NCI-H748 (cell line): ENCODE results near the gene RREB1.

ENCODE experiments used
- DNase-seq: peaks from one replicate; lab custom pipeline; 2025; ENCODE audit not compliant: unreplicated experiment; lab: John Stamatoyannopoulos, UW

The RREB1 gene

DNA sequence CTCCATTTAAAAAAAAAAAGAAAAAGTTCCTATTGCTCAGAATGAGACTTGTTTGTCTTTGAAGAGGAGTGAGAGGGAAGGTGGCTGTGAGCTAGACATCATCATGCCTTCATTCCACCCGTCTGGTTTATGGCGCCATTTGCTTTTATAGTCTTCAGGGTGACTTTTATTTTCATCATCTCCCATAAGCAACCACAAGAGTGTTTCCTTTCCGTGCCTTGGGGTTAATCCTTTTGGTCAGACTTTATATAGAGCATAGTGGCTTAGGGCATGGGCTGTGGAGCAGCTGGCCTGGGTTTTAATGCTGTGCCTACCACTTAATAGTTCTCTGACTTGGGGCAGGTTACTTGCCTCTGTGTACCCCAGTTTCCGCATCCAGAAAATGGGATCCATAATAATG, 77.8 kb downstream of the RREB1 start:
- no peak for DNase-seq

DNA sequence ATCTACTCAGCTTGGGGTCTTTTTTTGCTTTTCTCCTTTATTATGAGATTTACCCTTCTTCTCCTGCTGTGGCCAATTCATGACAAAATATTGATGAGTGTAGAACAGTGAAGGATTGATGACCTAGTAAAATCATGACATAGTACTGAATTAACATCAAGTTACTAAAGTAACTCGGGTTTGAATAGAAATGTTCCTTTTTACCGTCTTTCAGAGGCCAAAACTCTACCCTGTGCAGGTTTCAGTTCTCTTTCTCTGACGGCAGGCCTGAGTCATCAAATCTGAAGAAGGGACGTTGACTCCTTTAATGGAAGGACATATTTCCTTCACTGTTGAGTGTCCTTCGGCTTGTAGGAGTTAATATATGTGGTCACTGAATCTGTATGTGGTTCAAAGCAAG, 80.7 kb downstream of the RREB1 start:
- DNase-seq: no peak

DNA sequence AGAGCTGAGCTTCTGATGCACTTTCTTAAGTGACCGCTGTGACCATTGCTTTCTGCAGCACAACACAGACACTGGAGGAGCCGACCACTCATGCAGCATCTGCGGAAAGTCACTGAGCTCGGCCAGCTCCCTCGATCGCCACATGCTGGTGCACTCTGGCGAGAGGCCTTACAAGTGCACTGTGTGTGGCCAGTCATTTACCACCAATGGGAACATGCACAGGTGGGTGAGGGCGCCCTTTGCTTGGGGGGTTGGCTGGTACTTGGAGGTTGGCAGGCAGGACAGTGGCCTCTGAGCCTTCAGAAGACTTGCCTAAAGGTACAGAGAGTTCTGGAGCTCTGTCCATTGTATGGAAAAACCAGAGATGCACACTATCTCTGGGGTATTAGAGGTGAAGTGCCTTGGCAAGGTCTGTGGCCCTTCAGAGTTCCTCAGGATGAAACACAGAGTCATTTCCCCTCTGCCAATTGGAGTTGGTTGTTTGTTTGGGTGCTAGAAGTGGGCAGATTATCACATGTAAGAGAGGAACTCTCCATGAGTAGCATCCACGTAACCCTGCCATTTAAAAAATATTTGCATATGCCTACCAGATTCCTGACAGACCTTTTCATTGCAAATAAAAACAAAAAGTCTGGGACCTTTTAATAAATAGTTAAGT, 81.5 kb downstream of the RREB1 start:
- DNase-seq: no peak

DNA sequence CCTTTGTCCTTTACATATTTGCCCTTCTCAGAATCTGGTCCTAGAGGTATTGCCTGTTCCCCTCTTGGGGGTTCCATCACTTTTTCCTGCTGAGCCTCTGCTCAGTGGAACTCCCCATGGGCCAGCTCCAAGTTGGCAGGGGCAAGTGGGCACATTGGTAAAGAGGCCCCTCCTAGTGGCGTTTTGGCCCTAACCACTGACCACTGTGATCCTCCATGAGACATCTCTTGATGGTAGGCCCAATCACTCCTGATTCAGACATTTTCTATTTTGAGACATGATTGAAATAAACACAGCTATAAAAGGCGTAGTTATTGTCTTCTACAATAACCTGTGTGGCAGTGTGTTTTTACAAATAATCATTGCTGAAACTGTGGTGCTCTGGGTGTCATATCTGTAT, 83.0 kb downstream of the RREB1 start:
- DNase-seq: no peak

DNA sequence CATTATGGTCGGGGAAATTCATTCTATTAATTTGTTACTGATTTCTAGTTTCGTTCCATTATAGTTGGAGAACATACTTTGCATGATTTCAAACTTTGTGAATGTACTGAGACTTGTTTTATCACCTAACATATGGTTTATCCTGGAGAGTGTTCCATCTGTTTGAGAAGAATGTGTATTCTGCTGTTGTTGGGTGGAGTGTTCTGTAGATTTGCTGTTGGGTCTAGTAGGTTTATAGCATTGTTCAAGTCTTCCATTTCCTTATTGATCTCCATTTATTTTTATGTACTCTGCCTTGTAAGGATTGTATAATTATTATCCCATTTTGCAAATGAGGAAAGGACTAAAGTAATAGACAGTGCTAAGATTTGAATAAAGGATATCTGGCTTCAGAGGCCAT, 85.4 kb downstream of the RREB1 start:
- DNase-seq: no peak

DNA sequence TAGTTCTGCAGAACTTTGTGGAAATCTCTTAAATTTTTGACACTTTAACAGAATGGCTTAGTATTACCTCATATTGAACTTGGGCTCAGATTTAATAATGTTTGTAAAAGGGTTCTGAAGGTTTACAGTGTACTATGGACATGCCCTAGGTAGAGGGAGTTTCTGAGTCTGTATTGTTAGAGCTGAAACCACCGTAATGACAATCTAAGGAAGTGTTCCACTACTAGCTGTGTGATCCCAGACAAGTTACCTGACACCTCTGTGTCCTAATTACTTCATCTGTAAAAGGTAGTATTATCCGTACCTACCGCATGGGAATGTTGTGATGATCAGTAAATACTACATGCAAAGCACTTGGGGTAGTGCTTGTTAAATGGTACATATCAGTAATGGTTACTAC, 86.9 kb downstream of the RREB1 start:
- DNase-seq: no peak

DNA sequence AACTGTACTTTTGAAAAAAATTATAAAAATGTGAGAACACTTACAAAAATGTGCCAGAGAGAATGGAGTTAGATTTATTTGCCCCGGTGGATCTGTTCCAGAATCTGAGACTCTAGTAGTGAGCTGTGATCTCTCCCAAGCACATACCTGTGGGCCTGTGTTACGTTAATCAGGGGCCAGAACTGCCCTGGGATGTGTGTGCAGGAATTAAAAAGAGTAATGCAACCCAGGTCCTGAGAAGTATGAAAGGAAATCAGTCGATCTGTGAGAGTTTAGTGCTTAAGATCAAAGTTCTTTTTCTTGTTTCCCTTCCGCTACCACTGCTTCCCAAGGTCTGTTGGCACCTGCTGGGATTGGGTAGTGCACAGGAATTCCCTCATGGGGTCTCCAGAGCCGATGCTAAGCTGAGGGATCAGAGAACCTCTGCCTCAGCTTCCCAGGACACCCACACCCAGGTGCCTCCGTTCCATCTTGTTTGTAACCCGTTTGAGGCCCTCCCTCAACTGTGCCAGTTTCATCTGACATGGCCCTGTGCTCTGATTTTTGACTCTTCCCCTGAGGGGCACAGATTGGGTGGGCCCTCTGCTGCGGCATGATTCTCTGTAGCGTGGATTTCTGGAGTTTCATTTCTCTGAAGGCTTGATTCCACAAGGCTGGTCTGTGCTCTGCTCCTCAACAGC, 87.7 kb downstream of the RREB1 start:
- DNase-seq: no peak

DNA sequence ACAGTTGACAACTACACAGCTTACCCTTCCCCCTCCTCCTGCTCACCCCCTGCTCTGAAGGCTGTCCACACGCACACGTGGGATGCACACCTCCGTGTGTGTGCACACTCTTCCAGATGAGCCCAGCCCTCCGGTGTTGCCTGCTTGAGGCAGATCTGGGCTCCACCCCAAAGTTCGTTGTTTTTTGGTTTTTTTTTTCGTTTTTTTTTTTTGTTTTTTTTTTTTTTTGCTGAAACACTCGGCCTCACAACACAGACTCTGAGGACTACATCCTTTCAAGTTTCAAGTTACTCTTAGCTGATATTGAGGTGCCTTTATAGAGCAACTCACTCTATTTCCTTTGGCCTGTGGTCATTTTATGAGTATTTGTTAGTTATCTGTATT, 88.2 kb downstream of the RREB1 start:
- DNase-seq: no peak

DNA sequence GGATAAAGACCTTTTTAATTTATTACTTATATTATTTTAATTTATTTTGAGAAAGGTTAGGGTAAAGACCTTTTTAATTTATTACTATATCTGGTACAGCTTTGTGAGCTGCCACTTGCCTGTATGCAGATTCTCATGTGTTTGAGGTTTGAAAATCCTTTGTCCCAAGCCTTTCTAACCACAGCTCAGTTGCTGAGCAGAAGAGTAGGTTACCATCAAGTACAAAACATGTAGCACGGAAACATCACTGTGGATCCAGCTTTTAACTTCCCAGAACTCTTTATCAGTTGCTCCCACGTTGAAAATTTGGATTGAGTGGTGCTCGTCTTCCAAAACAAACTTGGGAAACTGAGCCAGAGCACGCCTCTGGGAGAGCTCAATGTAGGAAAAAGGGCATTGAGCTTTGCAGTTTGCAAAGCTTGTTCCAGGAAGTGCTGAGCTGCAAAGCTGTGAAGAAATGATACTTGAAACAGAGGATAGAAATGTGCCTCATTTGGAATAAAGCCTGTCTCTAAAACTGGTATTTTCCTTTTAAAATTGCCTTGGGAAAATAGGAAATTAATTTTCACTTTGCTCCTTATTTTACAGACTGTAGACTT, 89.0 kb downstream of the RREB1 start:
- DNase-seq: no peak

DNA sequence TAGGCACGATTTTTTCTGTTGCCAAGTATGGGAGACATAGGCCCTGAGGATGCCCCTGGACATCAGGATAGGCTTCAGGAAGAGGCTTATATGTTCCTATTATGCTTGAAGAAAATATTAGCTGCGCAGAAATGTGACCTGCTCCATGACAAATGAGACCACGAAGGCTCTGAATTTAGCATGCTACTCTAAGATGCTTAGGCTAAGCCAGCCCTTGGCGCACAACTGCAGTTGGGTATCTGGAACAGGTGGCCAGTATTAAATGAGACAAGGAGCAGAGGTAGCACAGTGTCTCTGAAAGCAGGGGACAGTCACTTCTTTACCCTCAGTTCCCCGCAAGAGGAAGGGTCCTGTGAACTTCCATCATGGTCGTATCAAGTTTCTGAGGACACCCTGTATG, 90.0 kb downstream of the RREB1 start:
- no peak for DNase-seq

DNA sequence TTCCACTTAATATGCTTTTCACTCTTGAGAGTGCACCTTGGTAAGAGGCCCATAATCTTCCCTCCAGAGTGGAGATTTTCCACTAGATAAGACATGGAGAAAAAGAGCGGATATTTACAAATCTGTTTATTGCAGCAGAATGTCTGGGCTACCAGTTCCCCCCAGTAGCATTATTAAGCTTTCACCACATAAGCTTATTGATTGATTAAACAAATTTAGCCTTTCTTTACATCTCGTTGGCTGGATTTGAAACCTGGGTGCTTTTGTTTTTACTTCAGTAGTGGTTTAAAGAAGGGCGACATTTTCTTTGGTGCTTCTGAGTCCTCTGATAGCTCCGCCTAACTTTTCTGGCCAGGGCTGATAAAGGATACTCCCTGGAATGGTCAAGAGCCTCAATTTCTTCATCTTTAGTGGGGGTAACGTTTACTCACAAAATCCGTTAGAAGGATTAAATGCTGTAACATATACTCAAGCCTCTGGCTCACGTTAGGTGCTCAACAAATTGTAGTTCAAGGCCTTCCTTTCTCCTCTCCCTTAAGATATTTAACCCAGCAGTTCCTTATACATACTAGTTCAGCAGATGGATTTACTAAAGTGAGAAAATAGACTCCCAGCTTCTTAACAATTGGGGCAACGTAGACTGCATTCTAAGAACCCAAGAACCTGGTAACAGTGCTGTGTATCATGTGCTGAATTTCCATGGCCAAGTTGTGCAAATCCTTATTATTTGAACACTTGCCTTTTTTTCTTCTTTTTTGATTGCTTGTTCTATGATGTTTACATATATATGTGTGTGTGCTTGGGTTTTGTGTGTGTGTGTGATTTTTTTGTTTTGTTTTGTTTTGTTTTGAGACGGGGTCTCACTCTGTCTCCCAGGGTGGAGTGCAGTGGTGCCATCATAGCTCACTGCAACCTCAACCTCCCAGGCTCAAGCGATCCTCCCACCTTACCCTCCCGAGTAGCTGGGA, 91.4 kb downstream of the RREB1 start:
- DNase-seq: no peak

DNA sequence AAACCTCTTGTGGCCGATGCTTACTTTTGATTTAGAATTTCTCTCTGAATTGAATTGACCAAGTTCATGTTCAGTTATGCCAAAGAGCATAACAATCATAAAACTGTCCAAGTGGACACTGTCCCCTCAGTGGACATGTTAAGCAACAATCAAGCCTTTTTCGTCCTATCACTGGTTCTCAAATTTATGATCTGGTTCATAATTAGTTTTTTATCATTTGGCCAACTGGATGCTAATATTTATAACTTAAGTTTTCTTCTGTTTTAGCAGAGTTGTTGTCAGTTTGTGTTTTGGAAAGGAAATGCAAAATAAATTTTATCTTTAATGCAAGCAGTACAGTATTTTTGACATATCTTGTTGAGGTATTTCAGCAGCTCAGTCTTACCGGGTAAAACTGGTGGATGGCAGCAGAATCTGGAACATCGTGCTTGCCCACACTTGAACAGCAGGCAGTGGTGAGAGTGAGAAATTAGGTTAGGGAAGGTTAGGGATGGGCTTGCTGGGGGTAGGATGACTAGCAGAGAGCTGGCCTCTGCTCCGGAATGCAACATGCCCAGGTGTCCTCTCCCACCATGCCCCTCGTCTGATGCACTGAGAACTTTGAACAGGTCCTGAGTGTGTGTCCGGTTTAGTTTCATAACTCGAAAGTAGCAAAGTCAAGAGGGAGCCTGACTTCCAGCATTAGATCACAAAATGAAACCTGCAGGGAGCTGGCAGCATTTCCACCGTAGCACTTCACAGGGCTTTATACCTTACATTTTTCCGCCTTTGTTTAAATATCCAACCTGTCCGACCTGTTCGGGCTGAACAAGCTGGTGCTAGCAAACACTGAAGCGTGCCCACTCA, 93.1 kb downstream of the RREB1 start:
- peak; percentile 93 for DNase-seq

DNA sequence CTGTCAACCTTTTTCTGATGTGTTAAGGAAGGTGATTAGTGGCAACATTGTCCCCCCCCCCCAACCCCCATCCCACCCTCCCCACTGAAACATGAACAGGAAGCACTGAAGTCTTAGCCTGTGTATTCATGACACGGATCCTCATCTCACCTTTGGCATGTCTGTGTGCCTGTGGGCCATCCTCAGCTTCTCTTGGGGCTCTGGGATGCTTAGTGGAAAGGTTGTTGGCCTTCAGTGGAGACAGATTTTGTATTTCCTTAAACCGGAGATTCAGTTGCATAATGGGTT, 93.6 kb downstream of the RREB1 start:
- DNase-seq: no peak

DNA sequence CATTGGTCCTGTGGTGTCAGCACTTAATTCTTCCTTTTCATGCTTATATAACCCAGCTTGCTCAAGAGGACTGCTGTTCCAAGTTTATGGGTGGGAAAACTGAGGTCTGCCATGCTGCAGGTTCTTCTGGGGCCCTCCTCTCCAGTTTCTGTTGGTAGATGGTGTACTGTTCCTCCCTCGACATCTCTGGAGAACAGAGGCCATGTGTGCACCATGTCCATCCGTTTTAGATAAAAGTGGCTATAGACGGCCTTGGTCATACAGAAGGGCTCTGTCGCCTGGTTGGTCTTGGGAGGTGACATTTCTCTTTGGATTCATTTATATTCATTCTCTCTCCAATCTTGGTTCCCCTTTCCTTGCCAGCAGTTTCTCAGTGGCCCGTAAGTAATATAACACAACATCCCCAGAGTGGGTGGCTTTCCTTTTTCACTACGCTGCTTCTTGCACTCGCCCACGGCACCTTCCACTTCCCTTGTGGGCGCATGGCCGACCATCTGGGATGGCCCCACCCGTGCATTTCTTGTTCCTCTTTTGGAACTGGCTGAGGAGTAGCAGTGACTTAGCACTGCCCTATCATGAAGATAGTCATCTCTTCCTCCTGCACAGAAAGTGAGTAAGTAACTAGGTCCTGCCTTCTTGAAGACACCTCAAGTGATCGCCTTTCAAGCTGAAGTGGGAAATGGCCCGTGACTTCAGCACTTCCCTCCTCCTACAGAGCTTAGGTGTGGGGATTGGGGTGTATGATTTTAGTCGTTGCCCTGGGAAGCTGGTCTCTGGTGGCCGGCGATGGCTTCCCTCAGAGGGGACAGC, 94.2 kb downstream of the RREB1 start:
- no peak for DNase-seq

DNA sequence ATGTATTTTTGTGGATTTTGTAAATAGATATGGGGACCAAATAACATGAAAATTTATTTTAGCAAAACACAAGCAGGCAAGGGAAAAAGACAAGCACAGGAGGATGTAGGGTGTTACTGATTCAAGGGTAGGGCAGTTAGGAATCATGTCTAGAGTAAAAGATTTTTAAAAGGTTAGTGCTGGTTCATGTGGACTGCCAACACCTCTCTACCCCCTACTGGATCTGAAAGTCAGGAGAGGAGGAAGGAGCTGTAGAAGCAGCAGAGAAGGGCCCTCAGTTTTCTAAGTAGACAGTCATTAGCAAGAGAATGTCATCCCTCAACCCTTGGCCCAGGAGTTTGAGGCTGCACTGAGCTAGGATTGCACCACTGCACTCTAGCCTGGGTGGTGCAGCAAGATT, 95.2 kb downstream of the RREB1 start:
- no peak for DNase-seq

DNA sequence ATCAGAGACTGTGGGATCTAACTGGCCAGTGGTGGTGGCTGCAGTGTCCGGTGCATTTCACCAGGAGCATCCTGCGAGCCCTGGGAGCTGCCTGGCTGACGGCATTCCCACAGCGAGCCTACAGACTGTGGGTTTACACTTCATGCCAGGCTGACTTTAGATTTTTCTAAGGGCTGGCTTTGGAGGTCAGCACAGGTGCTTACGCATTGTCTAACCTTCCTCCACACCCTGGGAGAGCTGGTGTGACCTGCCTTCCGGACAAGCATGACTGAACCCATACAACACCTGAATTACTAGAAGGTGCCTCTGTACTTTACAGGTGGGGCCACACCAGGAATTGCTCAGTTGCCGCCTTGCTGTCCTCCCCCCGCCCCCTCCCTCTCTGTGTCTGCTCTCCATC, 96.2 kb downstream of the RREB1 start:
- DNase-seq: peak; percentile 51

DNA sequence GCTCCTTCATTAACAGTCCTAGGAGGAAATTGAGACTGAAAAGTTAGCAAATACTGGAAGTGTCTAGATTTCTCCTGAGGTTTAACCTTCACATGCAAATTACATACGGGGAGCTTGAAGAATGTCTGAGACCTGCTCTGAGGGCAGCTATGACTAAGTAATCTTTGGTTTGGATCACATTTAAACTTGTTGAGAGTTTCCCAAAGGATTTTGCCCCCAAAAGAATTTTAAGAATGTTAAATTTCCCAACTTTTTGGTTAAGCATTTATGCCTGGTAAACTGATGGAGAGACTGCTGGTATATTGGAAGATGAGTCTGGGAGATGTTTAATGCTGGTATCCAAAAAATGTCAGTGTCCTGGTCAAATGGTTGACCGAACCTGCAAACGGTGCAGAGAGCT, 97.0 kb downstream of the RREB1 start:
- DNase-seq: no peak

DNA sequence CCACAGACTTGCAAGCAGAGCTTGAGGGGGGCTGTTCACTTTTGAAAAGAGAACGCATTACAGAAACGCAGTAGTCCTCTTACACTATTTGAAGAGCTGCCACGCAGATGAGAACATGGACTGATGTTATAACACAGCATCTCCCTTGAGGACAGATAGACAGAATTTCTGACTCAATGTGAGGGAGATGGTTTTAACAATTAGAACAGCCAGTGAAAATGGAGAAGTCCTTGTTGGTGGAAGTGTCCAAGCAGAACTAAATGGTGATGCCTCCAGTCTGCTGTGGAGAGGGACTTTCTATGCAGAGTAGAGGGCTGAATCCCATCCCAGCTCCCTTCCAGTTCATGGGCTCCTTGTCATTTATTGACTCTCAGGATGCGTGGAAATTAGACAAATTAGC, 100.0 kb downstream of the RREB1 start:
- DNase-seq: no peak

DNA sequence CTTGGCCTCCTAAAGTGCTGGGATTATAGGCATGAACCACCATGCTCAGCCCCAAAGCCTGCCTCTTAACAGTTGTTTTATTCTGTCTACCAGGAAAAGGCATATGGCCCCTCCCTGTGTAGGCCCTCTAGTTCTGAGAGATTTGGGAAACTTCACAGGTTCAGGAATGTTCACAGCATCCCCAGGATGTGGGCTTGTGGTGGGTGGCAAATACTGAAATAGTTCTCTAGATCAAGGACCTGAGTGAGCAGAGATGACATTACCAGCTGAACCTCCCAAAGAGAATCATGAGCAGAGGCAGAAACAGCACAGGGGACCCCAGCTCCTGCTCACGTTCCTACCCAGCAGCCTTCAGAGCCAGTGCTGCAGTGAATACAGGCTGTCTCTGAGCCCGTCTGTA, 105.7 kb downstream of the RREB1 start:
- no peak for DNase-seq

DNA sequence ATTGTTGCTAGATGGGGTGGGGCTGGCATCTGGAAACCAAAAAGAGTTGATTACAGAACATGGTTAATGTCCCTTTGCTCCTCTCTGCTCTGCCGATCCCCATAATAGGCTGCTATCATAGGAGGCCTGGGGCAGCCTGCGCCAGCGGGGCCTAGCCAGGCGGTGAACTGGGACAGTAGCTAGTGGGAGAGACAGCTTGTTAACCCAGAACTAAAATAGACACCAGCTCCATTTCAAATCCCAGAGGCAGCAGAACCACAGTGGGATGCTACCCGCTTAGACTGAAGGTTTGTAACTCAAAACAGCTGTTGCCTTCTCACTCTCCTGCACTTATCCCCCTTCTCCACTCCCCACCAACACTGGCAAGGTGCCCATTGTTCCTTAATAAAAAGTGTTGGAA, 106.7 kb downstream of the RREB1 start:
- DNase-seq: no peak
